Neural cell (in vitro differentiated cells): ENCODE data around the gene RNF182. TPM values are rescaled to one million over a fixed set of nuclear protein-coding genes. Genes with fewer than 3 reads are reported as not detected.

Experiments
- H2AFZ ChIP-seq: fragments of 200-600, 300-800 bp; sonication (generic), shearing (Covaris generic); 2 replicates; pipeline ENCODE4 v1.6.0; 2014; ENCODE audit warnings: low read depth, mild to moderate bottlenecking, antibody characterized with exemption, low read length, moderate library complexity
- H3F3A ChIP-seq: fragments of 200-600 bp; shearing (Covaris generic); 2 replicates; pipeline ENCODE4 v1.6.1; 2016; ENCODE audit warnings: mild to moderate bottlenecking, moderate library complexity, mixed read lengths, antibody characterized with exemption, low read length; ENCODE audit not compliant: insufficient read depth, poor library complexity, severe bottlenecking
- H3K27ac ChIP-seq: fragments of 200-600, 300-800 bp; sonication (generic), shearing (Covaris generic); 2 replicates; pipeline ENCODE4 v1.5.1; 2014; ENCODE audit warnings: mild to moderate bottlenecking, low read length, moderate library complexity
- H3K27me3 ChIP-seq: fragments of 300-800, 200-600 bp; sonication (generic), shearing (Covaris generic); 2 replicates; pipeline ENCODE4 v1.6.0; 2014; ENCODE audit warnings: mild to moderate bottlenecking, low read depth, low read length, moderate library complexity; ENCODE audit not compliant: insufficient read depth
- H3K36me3 ChIP-seq: fragments of 300-800, 200-600 bp; sonication (generic), shearing (Covaris generic); 2 replicates; pipeline ENCODE4 v1.5.1; 2014; ENCODE audit warnings: mild to moderate bottlenecking, antibody characterized with exemption, low read length, moderate library complexity; ENCODE audit not compliant: insufficient read depth
- H3K4me2 ChIP-seq: fragments of 300-800, 200-600 bp; sonication (generic), shearing (Covaris generic); 2 replicates; pipeline ENCODE4 v1.6.0; 2014; ENCODE audit warnings: mild to moderate bottlenecking, low read length
- H3K4me3 ChIP-seq: fragments of 300-800, 200-600 bp; sonication (generic), shearing (Covaris generic); 2 replicates; pipeline ENCODE4 v1.5.1; 2014; ENCODE audit warnings: mild to moderate bottlenecking, low read length, moderate library complexity
- H3K79me2 ChIP-seq: fragments of 200-600 bp; shearing (Covaris generic); replicated peaks from 2 replicates; pipeline ENCODE4 v1.6.0; 2014; ENCODE audit warnings: mild to moderate bottlenecking, low read length, moderate library complexity; ENCODE audit not compliant: insufficient read depth
- H3K9ac ChIP-seq: fragments of 300-800, 200-600 bp; sonication (generic), shearing (Covaris generic); 2 replicates; pipeline ENCODE4 v1.6.1; 2016; ENCODE audit warnings: mild to moderate bottlenecking, low read length, mixed read lengths
- H3K9me2 ChIP-seq: fragments of 200-600 bp; shearing (Covaris generic); 2 replicates; pipeline ENCODE4 v1.6.1; 2016; ENCODE audit warnings: mild to moderate bottlenecking, low read length, mixed read lengths; ENCODE audit not compliant: insufficient read depth
- H3K9me3 ChIP-seq: fragments of 200-600, 300-800 bp; sonication (generic), shearing (Covaris generic); 2 replicates; pipeline ENCODE4 v1.6.1; 2016; ENCODE audit warnings: mild to moderate bottlenecking, mixed run types, low read length, moderate library complexity, mixed read lengths
- H4K20me1 ChIP-seq: fragments of 200-600 bp; shearing (Covaris generic); 2 replicates; pipeline ENCODE4 v1.6.1; 2016; ENCODE audit warnings: mild to moderate bottlenecking, mixed run types; ENCODE audit not compliant: insufficient read depth
- EP300 ChIP-seq: fragments of 450-650 bp; conservative IDR thresholded peaks from 2 replicates; pipeline ENCODE4 v1.6.1; 2014; ENCODE audit warnings: antibody characterized with exemption, mild to moderate bottlenecking, moderate library complexity; ENCODE audit not compliant: poor library complexity, severe bottlenecking
- EZH2 ChIP-seq: fragments of 200-600, 300-800 bp; shearing (Covaris generic), sonication (generic); IDR thresholded peaks from 2 replicates; pipeline ENCODE4 v1.6.1; 2014; ENCODE audit warnings: antibody characterized with exemption, low read length, borderline replicate concordance, mild to moderate bottlenecking; ENCODE audit not compliant: insufficient read depth, poor library complexity, severe bottlenecking
- MXI1 ChIP-seq: fragments of 450-650 bp; conservative IDR thresholded peaks from 2 replicates; pipeline ENCODE4 v1.6.1; 2014; ENCODE audit warnings: antibody characterized with exemption, mild to moderate bottlenecking; ENCODE audit not compliant: poor library complexity, severe bottlenecking
- POLR2AphosphoS5 ChIP-seq: IDR thresholded peaks from 2 replicates; pipeline ENCODE4 v1.6.1; 2012
- RAD21 ChIP-seq: fragments of 450-650 bp; conservative IDR thresholded peaks from 2 replicates; pipeline ENCODE4 v1.6.1; 2014; ENCODE audit warnings: antibody characterized with exemption, mild to moderate bottlenecking, moderate library complexity
- SMC3 ChIP-seq: fragments of 450-650 bp; conservative IDR thresholded peaks from 2 replicates; pipeline ENCODE4 v1.6.1; 2014; ENCODE audit warnings: antibody characterized with exemption, mild to moderate bottlenecking, moderate library complexity; ENCODE audit not compliant: poor library complexity
- TAF1 ChIP-seq: IDR thresholded peaks from 2 replicates; pipeline ENCODE4 v1.6.1; 2012; ENCODE audit warnings: low read depth
- polyA plus RNA-seq: library from polyadenylated mRNA; depleted of rRNA; stranded (reverse); fragments of >200 nt; gene quantifications from 2 replicates; pipeline ENCODE4 v1.2.3, GENCODE V29; 2014
- TF ChIP-seq, protein P1 (sequence below): fragments of 450-650 bp; IDR thresholded peaks from 2 replicates; pipeline ENCODE4 v1.5.1; 2014; ENCODE audit warnings: antibody characterized with exemption, mild to moderate bottlenecking, moderate library complexity; ENCODE audit not compliant: poor library complexity, severe bottlenecking
- TF ChIP-seq, protein P2 (sequence below): IDR thresholded peaks from 2 replicates; pipeline ENCODE4 v1.6.1; 2012; ENCODE audit warnings: borderline replicate concordance

The RNF182 gene
- polyA plus RNA-seq, 1 donor from 2014 or later: 8.0 TPM

- Histone ChIP-seq H3K9ac (no peak overlapping the region), H3K4me3 (no peak overlapping the region), H3K9me3 (no peaks in the 10 kb centered on the region), H3K9me2 (no peaks in the 10 kb centered on the region), H3K79me2 (no peaks in the 10 kb centered on the region), H3K27ac (no peak overlapping the region), H4K20me1 (no peaks in the 10 kb centered on the region), H3K36me3 (no peaks in the 10 kb centered on the region), H3K4me2 (no peak overlapping the region), H3F3A (no peaks in the 10 kb centered on the region), H3K27me3 (no peaks in the 10 kb centered on the region), H2AFZ (no peak overlapping the region)
- TF ChIP-seq SMC3 (no peak), EZH2 (no peak), EP300 (no peak), RAD21 (no peak), MXI1 (no peak), POLR2AphosphoS5 (no peak), TAF1 (no peak)
- TF ChIP-seq, protein P1, sequence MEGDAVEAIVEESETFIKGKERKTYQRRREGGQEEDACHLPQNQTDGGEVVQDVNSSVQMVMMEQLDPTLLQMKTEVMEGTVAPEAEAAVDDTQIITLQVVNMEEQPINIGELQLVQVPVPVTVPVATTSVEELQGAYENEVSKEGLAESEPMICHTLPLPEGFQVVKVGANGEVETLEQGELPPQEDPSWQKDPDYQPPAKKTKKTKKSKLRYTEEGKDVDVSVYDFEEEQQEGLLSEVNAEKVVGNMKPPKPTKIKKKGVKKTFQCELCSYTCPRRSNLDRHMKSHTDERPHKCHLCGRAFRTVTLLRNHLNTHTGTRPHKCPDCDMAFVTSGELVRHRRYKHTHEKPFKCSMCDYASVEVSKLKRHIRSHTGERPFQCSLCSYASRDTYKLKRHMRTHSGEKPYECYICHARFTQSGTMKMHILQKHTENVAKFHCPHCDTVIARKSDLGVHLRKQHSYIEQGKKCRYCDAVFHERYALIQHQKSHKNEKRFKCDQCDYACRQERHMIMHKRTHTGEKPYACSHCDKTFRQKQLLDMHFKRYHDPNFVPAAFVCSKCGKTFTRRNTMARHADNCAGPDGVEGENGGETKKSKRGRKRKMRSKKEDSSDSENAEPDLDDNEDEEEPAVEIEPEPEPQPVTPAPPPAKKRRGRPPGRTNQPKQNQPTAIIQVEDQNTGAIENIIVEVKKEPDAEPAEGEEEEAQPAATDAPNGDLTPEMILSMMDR: no peak
- TF ChIP-seq, protein P2, sequence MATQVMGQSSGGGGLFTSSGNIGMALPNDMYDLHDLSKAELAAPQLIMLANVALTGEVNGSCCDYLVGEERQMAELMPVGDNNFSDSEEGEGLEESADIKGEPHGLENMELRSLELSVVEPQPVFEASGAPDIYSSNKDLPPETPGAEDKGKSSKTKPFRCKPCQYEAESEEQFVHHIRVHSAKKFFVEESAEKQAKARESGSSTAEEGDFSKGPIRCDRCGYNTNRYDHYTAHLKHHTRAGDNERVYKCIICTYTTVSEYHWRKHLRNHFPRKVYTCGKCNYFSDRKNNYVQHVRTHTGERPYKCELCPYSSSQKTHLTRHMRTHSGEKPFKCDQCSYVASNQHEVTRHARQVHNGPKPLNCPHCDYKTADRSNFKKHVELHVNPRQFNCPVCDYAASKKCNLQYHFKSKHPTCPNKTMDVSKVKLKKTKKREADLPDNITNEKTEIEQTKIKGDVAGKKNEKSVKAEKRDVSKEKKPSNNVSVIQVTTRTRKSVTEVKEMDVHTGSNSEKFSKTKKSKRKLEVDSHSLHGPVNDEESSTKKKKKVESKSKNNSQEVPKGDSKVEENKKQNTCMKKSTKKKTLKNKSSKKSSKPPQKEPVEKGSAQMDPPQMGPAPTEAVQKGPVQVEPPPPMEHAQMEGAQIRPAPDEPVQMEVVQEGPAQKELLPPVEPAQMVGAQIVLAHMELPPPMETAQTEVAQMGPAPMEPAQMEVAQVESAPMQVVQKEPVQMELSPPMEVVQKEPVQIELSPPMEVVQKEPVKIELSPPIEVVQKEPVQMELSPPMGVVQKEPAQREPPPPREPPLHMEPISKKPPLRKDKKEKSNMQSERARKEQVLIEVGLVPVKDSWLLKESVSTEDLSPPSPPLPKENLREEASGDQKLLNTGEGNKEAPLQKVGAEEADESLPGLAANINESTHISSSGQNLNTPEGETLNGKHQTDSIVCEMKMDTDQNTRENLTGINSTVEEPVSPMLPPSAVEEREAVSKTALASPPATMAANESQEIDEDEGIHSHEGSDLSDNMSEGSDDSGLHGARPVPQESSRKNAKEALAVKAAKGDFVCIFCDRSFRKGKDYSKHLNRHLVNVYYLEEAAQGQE: no peak
Observed at GRCh38 chr6:14025160-14025559, 100.4 kb downstream of the RNF182 start.

- Histone ChIP-seq H3K36me3 (no peaks in the 10 kb centered on the region), H4K20me1 (no peaks in the 10 kb centered on the region), H2AFZ (no peak overlapping the region), H3K9me2 (no peaks in the 10 kb centered on the region), H3K27ac (no peak overlapping the region), H3K4me3 (no peak overlapping the region), H3K27me3 (no peaks in the 10 kb centered on the region), H3K9ac (no peak overlapping the region), H3K4me2 (no peak overlapping the region), H3K9me3 (no peaks in the 10 kb centered on the region), H3F3A (no peaks in the 10 kb centered on the region), H3K79me2 (no peaks in the 10 kb centered on the region)
- TF ChIP-seq MXI1 (no peak), TAF1 (no peak)
- TF ChIP-seq, protein P2: no peak
Observed at GRCh38 chr6:14026831-14027539, 102.2 kb downstream of the RNF182 start.
